OCI-LY3 (cell line): ENCODE measurements around the gene BAZ1B.
"Not testable (repeated sequence)": the region's sequence is repeated elsewhere in the genome, so short reads cannot be mapped to it uniquely, and the experiment has no call there.

Experiments
- EZH2phosphoT487 ChIP-seq: fragments of 200-600 bp; shearing (Covaris generic); IDR thresholded peaks from 2 replicates; pipeline ENCODE4 v1.6.1; 2018; ENCODE audit warnings: antibody characterized with exemption, mixed run types, low read depth
- TF ChIP-seq, protein P1 (sequence below): fragments of 200-600, 300-600 bp; sonication (generic); IDR thresholded peaks from 2 replicates; pipeline ENCODE4 v1.5.1; 2014; ENCODE audit warnings: antibody characterized with exemption, low read length, low read depth

GRCh38 chr7:73430540-73430939 is 91.6 kb downstream of the BAZ1B start:
- TF ChIP-seq, protein P1, sequence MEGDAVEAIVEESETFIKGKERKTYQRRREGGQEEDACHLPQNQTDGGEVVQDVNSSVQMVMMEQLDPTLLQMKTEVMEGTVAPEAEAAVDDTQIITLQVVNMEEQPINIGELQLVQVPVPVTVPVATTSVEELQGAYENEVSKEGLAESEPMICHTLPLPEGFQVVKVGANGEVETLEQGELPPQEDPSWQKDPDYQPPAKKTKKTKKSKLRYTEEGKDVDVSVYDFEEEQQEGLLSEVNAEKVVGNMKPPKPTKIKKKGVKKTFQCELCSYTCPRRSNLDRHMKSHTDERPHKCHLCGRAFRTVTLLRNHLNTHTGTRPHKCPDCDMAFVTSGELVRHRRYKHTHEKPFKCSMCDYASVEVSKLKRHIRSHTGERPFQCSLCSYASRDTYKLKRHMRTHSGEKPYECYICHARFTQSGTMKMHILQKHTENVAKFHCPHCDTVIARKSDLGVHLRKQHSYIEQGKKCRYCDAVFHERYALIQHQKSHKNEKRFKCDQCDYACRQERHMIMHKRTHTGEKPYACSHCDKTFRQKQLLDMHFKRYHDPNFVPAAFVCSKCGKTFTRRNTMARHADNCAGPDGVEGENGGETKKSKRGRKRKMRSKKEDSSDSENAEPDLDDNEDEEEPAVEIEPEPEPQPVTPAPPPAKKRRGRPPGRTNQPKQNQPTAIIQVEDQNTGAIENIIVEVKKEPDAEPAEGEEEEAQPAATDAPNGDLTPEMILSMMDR = not testable (repeated sequence)
- TF ChIP-seq EZH2phosphoT487 = not testable (repeated sequence)
